NCI-H1436 (cell line): Measurements from ENCODE around the gene MECR.

Experiments
- DNase-seq: peaks from one replicate; lab custom pipeline; 2025; lab: John Stamatoyannopoulos, UW

The MECR gene

GRCh38 chr1:29230553-29231378 lies at the start of gene MECR:
TSS of gene MECR (minus strand) at chr1:29230934. CDS start at chr1:29230906, 28 bp downstream.
- DNase-seq: peak; percentile 82

- DNase-seq: no peak
Observed at GRCh38 chr1:29279951-29280391, 49.2 kb upstream of the MECR start.

- no peak for DNase-seq
Observed at GRCh38 chr1:29279406-29279805, 48.7 kb upstream of the MECR start.

GRCh38 chr1:29278124-29278523 lies 47.4 kb upstream of the MECR start:
- no peak for DNase-seq

- DNase-seq: no peak
Observed at GRCh38 chr1:29275435-29275834, 44.7 kb upstream of the MECR start.

- no peak for DNase-seq
Observed at GRCh38 chr1:29272147-29272907, 41.6 kb upstream of the MECR start.

- no peak for DNase-seq
Observed at GRCh38 chr1:29271724-29272123, 41.0 kb upstream of the MECR start.

- no peak for DNase-seq
Observed at GRCh38 chr1:29270929-29271521, 40.3 kb upstream of the MECR start.

- no peak for DNase-seq
Observed at GRCh38 chr1:29269382-29269781, 38.6 kb upstream of the MECR start.

GRCh38 chr1:29267321-29268070 lies 36.8 kb upstream of the MECR start:
- no peak for DNase-seq

- DNase-seq: no peak
Observed at GRCh38 chr1:29266912-29267311, 36.2 kb upstream of the MECR start.

GRCh38 chr1:29264773-29265389 lies 34.1 kb upstream of the MECR start:
- DNase-seq: no peak

GRCh38 chr1:29260531-29260930 lies 29.8 kb upstream of the MECR start:
- DNase-seq: no peak

- no peak for DNase-seq
Observed at GRCh38 chr1:29259802-29260441, 29.2 kb upstream of the MECR start.

GRCh38 chr1:29258976-29259801 lies 28.5 kb upstream of the MECR start:
- DNase-seq: no peak

- DNase-seq: no peak
Observed at GRCh38 chr1:29258189-29258975, 27.6 kb upstream of the MECR start.

- peak; percentile 88 for DNase-seq
Observed at GRCh38 chr1:29256979-29257804, 26.5 kb upstream of the MECR start.

- no peak for DNase-seq
Observed at GRCh38 chr1:29256394-29256793, 25.7 kb upstream of the MECR start.
